ENCODE results near the gene DNAJC22. TPM values are rescaled to one million over a fixed set of nuclear protein-coding genes. Genes with fewer than 3 reads are reported as not detected.

DNAJC22 gene
- total and polyA plus RNA-seq, 2 of the 13 experiments (the other 11 are each of a cell fraction or from before 2014, with no cell fraction given): 25.2 to 31.7 TPM

- TF ChIP-seq KMT2A (CRISPR knock-in tag; IDR thresholded peaks at IDR 0.05): peak; percentile 78; the same call in 1 of the 2 replicates
- peak; percentile 59; the same call in 1 of the 2 replicates for TF ChIP-seq HNF1B (CRISPR knock-in tag; IDR thresholded peaks at IDR 0.05)
- TF ChIP-seq NONO (IDR thresholded peaks at IDR 0.05): no peak
- peak; percentile 33; the same call in 1 of the 2 replicates for TF ChIP-seq NONO (CRISPR knock-in tag; conservative IDR thresholded peaks at IDR 0.05)
- TF ChIP-seq SMAD3 (CRISPR knock-in tag; IDR thresholded peaks at IDR 0.05): peak; percentile 38; the same call in 1 of the 2 replicates
- peak; percentile 87 for TF ChIP-seq PHF21A (CRISPR knock-in tag; IDR thresholded peaks at IDR 0.05)
- TF ChIP-seq ZNF564 (CRISPR knock-in tag; IDR thresholded peaks at IDR 0.05): no peak
- peak; percentile 96 for TF ChIP-seq TFDP1 (CRISPR knock-in tag; IDR thresholded peaks at IDR 0.05; ENCODE audit: borderline replicate concordance)
- TF ChIP-seq ZNF274 (CRISPR knock-in tag; IDR thresholded peaks at IDR 0.05): 0 out of 2 replicates have a peak, but pooled peaks have one; percentile 35
- no peak for TF ChIP-seq ZNF460 (CRISPR knock-in tag; IDR thresholded peaks at IDR 0.05; ENCODE audit: borderline replicate concordance)
- 0 out of 2 replicates have a peak, but pooled peaks have one; percentile 39 for TF ChIP-seq KLF6 (CRISPR knock-in tag; IDR thresholded peaks at IDR 0.05)
- TF ChIP-seq ZNF780A (CRISPR knock-in tag; IDR thresholded peaks at IDR 0.05): no peak
- peak; percentile 21; the same call in 1 of the 2 replicates for TF ChIP-seq NR2C2 (CRISPR knock-in tag; IDR thresholded peaks at IDR 0.05; ENCODE audit: borderline replicate concordance)
- TF ChIP-seq ZSCAN21 (CRISPR knock-in tag; IDR thresholded peaks at IDR 0.05; ENCODE audit: borderline replicate concordance): peak; percentile 47; the same call in 1 of the 2 replicates
- peak; percentile 97 for TF ChIP-seq NFYC (CRISPR knock-in tag; IDR thresholded peaks at IDR 0.05)
- TF ChIP-seq FOXM1 (CRISPR knock-in tag; IDR thresholded peaks at IDR 0.05): peak; percentile 96
- TF ChIP-seq MAZ (IDR thresholded peaks at IDR 0.05; ENCODE audit: borderline replicate concordance, low read depth, low read length): 0 out of 2 replicates have a peak, but pooled peaks have one; percentile 59
- peak; percentile 49; the same call in 1 of the 2 replicates for TF ChIP-seq MAZ (CRISPR knock-in tag; IDR thresholded peaks at IDR 0.05; ENCODE audit: low read depth)
- TF ChIP-seq THAP9 (CRISPR knock-in tag; IDR thresholded peaks at IDR 0.05; ENCODE audit: borderline replicate concordance): peak; percentile 33; the same call in 1 of the 2 replicates
- no peak for TF ChIP-seq GABPA (IDR thresholded peaks at IDR 0.05; ENCODE audit: low read depth, low read length)
- peak; percentile 66 for TF ChIP-seq GABPA (CRISPR knock-in tag; IDR thresholded peaks at IDR 0.05; ENCODE audit: low read depth)
- TF ChIP-seq ZNF44 (CRISPR knock-in tag; IDR thresholded peaks at IDR 0.05): 0 out of 2 replicates have a peak, but pooled peaks have one; percentile 55
- peak; percentile 84 for TF ChIP-seq PHF8 (CRISPR knock-in tag; IDR thresholded peaks at IDR 0.05)
- no peak for TF ChIP-seq ATF4 (CRISPR knock-in tag; IDR thresholded peaks at IDR 0.05)
Observed at GRCh38 chr12:49322708-49323523, 23.8 kb upstream of the DNAJC22 start, which contains the start of gene TROAP (continued).
